GM19463 (cell line): Measurements from ENCODE around the gene NTF4.
"Not testable (repeated sequence)": the region's sequence is repeated elsewhere in the genome, so short reads cannot be mapped to it uniquely, and the experiment has no call there.

Experiments used
- ATAC-seq: cut with Tn5 transposase; IDR thresholded peaks from one replicate; pipeline ENCODE4 v1.9.1; 2021; ENCODE audit warnings: mild to moderate bottlenecking, moderate library complexity; ENCODE audit not compliant: unreplicated experiment

NTF4 gene

DNA sequence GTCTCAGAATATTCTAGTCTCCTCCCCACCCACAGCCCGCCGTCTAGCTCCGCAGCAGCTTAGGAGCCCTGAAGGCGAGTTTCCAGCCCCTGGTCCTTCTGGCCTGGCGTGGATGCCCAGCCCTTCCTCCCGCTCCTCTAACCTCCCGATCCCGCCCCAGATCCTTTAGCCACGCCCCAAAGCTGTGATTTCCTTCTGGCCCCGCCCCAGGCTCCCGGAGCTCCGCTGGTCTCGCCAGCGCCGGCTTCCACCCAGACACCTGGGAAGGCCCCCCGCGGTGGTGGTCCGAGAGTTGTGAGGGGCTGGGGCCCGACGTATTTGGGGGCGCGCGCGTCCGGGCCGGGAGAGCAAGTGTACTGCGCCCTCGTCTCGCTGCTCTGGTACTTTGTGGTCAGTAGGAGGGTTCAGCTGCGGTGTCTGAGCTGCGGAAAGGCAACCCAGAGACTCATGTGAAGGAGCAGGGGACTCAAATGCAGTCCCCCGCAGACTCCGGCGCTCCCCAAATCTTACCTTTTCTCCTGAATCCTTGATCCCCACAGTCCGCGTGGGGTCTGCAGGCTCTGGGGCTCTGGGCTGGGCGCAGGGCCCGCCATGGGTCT, 6.9 kb downstream of the NTF4 start, which contains the start of gene CGB7:
Gene CGB7 (minus strand): TSS at position 114 of the 599 bp plus-strand sequence. CDS start 2,374 bp downstream, outside the sequence.
- no peak for ATAC-seq

DNA sequence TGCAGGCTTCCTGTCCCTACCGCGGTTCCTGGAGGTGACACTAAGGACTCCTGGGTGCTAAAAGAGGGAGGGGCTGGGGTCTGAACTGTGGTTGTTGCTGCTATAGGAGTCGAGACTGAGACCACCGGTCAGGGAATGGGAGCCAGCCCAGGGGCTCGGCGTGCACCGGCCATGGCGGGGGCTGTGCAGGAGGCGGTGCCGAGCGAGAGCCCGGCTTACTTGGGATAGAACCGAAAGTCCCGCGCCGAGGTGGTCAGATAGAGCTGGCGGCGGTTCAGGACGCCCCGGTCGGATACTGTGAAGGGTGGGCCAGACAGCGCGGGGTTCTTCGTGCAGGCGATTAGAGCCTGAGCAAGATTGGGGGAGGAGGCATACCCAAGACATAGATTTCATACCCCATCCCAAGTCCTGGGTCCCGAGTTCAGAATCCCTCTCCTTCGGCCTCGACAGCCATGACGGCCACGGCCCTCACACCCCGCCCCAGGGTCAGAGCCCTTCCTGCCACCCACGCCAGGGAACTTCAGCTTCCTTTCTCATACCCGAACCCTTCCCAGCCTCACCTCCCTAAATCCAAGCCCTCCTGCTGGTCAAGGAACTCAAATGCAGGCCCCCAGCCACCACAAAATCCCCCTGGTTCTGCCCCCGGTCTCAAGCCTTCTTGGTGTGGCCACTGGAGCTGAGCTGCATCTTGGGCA, 7.6 kb downstream of the NTF4 start:
- ATAC-seq = not testable (repeated sequence)

DNA sequence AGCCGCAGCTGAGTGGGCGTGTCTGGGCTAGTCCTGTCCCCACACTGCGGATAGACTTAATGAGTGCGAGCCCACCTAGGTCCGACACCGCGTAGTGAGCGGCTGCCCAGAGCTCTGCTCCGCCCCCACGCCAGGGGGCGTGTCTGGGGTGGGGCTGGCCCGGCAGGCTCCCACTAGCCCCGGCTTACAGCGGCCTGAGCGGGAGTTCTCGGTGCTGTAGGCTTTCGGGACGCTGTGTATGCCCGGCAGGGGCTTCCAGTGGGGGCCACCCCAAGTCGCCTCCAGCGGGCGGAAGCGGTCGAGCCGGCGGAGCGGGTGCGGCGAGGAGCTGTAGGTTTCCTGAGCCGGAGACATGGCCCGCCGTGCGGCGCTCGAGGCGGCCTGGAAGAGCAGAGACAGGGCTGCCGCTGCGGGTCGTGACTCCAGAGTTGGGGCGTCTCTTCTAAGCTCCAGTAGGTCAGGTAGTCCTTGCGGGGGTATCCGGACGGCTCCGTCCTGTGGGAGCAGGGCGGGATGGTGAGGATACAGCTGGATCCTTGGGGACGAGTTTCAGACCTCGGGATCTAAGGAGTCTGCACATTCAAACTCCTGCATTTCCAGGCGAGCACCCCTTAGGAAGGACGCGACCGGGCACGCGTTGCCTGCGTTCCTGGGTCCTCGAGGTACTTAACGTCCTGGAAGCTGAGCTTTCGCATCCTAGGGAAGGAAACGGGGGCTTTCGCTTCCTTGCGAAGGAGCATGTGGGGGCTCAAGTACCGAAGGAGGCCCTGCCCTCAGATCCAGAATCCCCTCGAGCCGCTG, 8.3 kb downstream of the NTF4 start:
- ATAC-seq = peak; percentile 53

DNA sequence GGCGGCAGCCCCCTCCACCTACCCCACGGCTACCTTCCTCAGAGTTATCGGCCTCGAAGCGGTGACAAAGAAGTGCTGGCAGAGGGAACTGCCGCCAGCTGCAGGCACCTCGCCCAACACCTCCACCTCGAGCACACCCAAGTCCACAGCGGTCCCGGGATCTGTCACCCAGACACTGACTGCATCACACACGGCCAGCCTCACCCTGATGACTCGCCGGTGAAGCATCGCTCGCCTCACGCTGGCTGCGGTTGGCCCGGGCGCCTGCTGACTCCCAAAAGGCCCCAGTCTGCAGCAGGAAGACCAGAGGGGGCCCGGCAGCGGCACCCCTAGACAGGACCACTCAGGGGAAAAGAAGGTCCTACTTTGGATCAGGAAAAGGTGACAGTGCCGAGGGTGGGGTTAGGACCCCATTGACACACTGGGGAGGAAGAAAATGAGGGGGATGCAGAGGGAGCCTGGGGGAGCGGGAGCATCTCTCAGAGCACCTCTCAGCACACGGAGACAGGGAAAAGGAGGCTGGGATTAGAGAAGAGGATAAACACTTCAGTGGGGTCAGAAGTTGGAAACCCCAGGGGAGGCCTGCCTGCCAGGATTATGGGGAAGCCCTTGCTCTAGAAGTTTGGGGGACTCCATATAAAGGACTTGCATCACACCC, 14.1 kb downstream of the NTF4 start:
- not testable (repeated sequence) for ATAC-seq

DNA sequence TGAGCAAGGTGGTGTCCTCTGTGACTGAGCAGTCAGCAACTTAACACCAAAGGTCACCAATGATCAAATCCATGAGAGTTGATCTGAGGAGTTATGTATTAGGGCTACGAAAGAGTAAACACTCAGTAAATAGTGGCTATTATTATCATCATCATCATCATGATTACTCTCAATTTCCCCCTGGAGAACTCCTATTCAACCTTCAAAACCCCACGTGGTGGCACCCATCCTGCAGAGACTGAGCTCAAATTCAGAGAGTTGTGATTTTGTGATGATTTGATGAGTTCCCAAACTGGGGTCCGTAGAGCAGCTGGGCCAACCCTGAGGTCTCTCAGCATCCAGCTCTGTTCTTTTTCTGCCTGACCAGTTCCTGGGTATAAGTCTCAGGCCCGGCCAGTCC, 14.8 kb downstream of the NTF4 start:
- ATAC-seq = not testable (repeated sequence)

DNA sequence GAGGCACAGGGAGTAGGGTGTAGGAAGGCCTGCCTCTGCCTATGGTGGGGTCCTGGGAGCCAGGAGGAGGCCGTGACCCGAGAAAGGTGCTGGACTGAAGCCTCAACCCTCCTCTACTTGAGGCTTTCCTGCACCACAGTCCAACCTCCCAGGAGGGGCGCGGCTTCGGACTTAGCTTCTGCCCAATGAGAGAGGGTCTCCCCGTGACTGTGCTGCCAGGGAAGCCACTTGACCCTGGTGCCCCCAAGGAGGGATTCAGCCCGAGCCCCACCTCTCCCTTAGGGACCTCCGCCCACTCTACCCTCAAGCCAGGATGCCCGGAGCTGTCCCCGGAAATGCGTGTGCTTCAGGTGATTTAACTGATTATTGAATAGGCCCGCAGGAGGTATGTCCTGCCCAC, 15.6 kb downstream of the NTF4 start, which contains the start of gene CGB8:
Gene CGB8 (minus strand): TSS at position 101 of the 400 bp plus-strand sequence. CDS start 372 bp downstream, outside the sequence.
- ATAC-seq = not testable (repeated sequence)

DNA sequence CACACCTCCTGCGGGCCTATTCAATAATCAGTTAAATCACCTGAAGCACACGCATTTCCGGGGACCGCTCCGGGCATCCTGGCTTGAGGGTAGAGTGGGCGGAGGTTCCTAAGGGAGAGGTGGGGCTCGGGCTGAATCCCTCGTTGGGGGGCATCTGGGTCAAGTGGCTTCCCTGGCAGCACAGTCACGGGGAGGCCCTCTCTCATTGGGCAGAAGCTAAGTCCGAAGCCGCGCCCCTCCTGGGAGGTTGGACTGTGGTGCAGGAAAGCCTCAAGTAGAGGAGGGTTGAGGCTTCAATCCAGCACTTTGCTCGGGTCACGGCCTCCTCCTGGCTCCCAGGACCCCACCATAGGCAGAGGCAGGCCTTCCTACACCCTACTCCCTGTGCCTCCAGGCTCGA, 21.1 kb downstream of the NTF4 start, which contains the start of gene CGB5:
Gene CGB5 (plus strand): TSS at position 301 of the 400 bp plus-strand sequence. CDS start 362 bp downstream, outside the sequence.
- ATAC-seq = not testable (repeated sequence)

DNA sequence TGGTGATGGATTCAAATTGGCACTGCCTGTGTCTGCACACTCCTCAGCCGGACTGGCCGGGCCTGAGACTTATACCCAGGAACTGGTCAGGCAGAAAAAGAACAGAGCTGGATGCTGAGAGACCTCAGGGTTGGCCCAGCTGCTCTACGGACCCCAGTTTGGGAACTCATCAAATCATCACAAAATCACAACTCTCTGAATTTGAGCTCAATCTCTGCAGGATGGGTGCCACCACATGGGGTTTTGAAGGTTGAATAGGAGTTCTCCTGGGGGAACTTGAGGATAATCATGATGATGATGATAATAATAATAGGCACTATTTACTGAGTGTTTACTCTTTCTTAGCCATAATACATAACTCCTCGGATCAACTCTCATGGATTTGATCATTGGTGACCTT, 22.0 kb downstream of the NTF4 start:
- ATAC-seq = not testable (repeated sequence)

DNA sequence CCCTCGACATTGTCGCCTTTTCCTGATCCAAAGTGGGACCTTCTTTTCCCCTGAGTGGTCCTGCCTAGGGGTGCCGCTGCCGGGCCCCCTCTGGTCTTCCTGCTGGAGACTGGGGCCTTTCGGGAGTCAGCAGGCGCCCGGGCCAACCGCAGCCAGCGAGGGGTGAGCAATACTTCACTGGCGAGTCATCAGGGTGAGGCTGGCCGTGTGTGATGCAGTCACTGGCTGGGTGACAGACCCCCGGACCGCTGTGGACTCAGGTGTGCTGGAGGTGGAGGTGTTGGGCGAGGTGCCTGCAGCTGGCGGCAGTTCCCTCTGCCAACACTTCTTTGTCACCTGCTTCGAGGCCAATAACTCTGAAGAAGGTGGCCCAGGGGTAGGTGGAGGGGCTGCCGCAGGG, 22.4 kb downstream of the NTF4 start:
- no peak for ATAC-seq

DNA sequence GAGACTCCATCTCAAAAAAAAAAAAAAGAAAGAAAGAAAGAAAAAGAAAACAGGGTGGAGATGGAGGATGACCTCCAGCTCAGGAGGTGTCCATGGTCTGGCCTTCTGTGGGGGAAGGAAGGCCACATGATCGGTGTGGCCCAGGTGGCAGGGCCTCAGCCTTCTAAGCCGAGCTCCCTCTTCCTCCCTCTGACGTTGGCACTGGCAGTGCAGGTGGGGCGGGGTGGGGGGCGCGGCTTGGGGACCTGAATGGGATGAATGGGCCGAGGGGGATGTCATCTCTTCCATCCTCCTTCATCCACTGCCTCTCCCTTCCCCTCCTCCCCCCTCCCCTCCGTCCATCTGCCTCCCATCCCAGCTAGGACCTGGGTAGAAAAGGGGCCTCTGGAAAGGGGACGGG, 24.9 kb downstream of the NTF4 start:
- ATAC-seq = not testable (repeated sequence)

DNA sequence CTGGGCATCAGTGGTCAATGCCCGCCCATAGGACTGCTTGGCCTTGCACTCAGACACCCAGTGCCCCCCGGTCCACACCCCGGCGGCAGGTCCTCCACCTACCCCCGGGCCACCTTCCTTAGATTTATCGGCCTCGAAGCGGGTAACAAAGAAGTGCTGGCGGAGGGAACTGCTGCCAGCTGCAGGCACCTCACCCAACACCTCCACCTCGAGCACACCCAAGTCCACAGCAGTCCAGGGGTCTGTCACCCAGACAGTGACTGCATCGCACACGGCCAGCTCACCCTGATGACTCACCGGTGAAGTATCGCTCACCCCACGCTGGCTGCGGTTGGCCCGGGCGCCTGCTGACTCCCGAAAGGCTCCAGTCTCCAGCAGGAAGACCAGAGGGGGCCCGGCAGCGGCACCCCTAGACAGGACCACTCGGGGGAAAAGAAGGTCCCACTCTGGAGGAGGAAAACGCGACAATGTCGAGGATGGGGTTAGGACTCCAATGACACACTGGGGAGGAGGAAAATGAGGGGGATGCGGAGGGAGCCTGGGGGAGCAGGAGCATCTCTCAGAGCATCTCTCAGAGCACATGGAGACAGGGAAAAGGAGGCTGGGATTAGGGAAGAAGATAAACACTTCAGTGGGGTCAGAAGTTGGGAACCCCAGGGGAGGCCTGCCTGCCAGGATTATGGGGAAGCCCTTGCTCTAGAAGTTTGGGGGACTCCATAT, 25.9 kb downstream of the NTF4 start:
- not testable (repeated sequence) for ATAC-seq

DNA sequence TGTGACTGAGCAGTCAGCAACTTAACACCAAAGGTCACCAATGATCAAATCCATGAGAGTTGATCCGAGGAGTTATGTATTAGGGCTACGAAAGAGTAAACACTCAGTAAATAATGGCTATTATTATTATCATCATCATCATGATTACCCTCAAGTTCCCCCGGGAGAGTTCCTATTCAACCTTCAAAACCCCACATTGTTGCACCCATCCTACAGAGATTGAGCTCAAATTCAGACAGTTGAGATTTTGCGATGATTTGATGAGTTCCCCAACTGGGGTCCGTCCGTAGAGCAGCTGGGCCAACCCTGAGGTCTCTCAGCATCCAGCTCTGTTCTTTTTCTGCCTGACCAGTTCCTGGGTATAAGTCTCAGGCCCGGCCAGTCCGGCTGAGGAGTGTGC, 26.5 kb downstream of the NTF4 start:
- not testable (repeated sequence) for ATAC-seq

DNA sequence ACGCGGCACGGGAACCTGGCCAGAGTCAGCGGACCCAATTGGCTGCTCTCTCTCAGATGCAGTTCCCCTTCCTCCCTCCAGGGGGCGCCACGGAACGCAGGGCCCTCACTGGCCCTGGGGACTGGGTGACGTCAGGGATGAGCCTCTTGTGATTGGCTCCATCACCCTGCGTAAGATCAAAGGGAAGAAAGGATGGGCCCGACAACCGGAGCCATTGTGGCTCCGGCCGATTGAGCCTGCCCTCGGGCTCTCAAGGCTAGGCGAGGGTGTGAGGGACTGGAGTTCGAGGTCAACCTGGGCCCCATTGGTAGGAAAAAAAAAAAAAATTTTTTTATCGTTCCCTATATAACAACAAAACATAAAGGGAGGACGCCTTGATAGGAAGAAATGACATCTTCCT, 27.8 kb downstream of the NTF4 start, which contains the start of gene CGB1:
Gene CGB1 (minus strand): TSS at position 81 of the 400 bp plus-strand sequence. CDS start 184 bp downstream, outside the sequence.
- ATAC-seq = not testable (repeated sequence)

DNA sequence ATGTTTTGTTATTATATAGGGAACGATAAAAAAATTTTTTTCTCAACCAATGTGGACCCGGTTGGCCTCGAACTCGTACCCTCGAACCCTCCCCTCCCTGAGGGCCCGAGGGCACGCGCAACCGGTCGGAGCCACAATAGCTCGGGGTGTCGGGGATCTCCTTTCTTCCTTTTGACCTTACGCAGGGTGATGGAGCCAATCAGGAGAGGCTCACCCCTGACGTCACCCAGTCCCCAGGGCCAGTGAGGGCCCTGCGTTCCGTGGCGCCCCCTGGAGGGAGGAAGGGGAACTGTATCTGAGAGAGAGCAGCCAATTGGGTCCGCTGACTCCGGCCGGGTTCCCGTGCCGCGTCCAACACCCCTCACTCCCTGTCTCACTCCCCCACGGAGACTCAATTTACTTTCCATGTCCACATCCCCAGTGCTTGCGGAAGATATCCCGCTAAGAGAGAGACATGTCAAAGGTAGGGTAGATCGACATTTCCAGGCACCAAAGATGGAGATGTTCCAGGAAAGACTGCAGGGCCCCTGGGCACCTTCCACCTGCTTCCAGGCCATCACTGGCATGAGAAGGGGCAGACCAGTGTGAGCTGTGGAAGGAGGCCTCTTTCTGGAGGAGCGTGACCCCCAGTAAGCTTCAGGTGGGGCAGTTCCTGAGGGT, 32.8 kb downstream of the NTF4 start, which contains the start of gene CGB2:
Gene CGB2 (plus strand): TSS at position 249 of the 660 bp plus-strand sequence. CDS start 206 bp downstream, at position 455.
- ATAC-seq = not testable (repeated sequence)

DNA sequence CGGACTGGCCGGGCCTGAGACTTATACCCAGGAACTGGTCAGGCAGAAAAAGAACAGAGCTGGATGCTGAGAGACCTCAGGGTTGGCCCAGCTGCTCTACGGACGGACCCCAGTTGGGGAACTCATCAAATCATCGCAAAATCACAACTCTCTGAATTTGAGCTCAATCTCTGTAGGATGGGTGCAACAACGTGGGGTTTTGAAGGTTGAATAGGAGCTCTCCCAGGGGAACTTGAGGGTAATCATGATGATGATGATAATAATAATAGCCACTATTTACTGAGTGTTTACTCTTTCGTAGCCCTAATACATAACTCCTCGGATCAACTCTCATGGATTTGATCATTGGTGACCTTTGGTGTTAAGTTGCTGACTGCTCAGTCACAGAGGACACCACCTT, 34.3 kb downstream of the NTF4 start:
- not testable (repeated sequence) for ATAC-seq

DNA sequence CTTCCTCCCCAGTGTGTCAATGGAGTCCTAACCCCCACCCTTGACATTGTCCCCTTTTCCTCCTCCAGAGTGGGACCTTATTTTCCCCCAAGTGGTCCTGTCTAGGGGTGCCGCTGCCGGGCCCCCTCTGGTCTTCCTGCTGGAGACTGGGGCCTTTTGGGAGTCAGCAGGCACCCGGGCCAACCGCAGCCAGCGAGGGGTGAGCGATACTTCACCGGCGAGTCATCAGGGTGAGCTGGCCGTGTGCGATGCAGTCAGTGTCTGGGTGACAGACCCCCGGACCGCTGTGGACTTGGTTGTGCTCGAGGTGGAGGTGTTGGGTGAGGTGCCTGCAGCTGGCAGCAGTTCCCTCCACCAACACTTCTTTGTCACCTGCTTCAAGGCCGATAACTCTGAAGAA, 34.9 kb downstream of the NTF4 start:
- ATAC-seq = not testable (repeated sequence)

DNA sequence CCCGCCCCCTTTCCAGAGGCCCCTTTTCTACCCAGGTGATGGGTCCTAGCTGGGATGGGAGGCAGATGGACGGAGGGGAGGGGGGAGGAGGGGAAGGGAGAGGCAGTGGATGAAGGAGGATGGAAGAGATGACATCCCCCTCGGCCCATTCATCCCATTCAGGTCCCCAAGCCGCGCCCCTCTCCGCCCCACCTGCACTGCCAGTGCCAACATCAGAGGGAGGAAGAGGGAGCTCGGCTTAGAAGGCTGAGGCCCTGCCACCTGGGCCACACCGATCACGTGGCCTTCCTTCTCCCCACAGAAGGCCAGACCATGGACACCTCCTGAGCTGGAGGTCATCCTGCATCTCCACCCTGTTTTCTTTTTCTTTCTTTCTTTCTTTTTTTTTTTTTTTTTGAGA, 35.9 kb downstream of the NTF4 start:
- ATAC-seq = not testable (repeated sequence)

DNA sequence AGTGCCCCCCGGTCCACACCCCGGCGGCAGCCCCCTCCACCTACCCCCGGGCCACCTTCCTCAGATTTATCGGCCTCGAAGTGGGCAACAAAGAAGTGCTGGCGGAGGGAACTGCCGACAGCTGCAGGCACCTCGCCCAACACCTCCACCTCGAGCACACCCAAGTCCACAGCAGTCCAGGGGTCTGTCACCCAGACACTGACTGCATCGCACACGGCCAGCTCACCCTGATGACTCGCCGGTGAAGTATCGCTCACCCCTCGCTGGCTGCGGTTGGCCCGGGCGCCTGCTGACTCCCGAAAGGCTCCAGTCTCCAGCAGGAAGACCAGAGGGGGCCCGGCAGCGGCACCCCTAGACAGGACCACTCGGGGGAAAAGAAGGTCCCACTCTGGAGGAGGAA, 39.0 kb downstream of the NTF4 start:
- not testable (repeated sequence) for ATAC-seq

DNA sequence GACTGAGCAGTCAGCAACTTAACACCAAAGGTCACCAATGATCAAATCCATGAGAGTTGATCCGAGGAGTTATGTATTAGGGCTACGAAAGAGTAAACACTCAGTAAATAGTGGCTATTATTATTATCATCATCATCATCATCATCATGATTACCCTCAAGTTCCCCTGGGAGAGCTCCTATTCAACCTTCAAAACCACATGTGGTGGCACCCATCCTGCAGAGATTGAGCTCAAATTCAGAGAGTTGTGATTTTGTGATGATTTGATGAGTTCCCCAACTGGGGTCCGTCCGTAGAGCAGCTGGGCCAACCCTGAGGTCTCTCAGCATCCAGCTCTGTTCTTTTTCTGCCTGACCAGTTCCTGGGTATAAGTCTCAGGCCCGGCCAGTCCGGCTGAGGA, 39.5 kb downstream of the NTF4 start:
- not testable (repeated sequence) for ATAC-seq
